Activated T-helper 2 cell treated with anti-CD3 and anti-CD28 coated beads, Interferon-gamma antibody, Interleukin-2, Interleukin-4, amounts not matched to agents 10 μg/mL and 5 μg/mL and 100 μg/mL, durations not matched to agents 14 hours and 24 hours and 36 hours (primary cell): Measurements from ENCODE around the gene FAM120B. TPM values are rescaled to one million over a fixed set of nuclear protein-coding genes. Genes with fewer than 3 reads are reported as not detected.
"Not testable (repeated sequence)": the region's sequence is repeated elsewhere in the genome, so short reads cannot be mapped to it uniquely, and the experiment has no call there.

Experiments
- DNase-seq: peaks from one replicate; pipeline ENCODE4 v3.0.0; 2021; ENCODE audit warnings: low spot score
- H3K27ac Mint-ChIP-seq: one replicate; pipeline ENCODE4 v1.8.0; 2021; ENCODE audit warnings: mixed read lengths
- H3K27me3 Mint-ChIP-seq: one replicate; pipeline ENCODE4 v1.8.0; 2021; ENCODE audit warnings: low read depth, mixed read lengths
- H3K36me3 Mint-ChIP-seq: one replicate; pipeline ENCODE4 v1.8.0; 2021; ENCODE audit warnings: low read depth, mixed read lengths
- H3K4me1 Mint-ChIP-seq: one replicate; pipeline ENCODE4 v1.8.0; 2021; ENCODE audit warnings: low read depth, mixed read lengths
- H3K4me3 Mint-ChIP-seq: one replicate; pipeline ENCODE4 v1.8.0; 2021; ENCODE audit warnings: low read depth, mild to moderate bottlenecking, moderate library complexity, mixed read lengths
- H3K9me3 Mint-ChIP-seq: one replicate; pipeline ENCODE4 v1.8.0; 2021; ENCODE audit warnings: mixed read lengths
- intact Hi-C: fragments of 100-400 bp; cut with micrococcal nuclease; formaldehyde crosslinking; loops from one replicate; pipeline ENCODE4 v1.15.1; 2023
- total RNA-seq: library from RNA; stranded (reverse); gene quantifications from 2 replicates; pipeline ENCODE4 v1.2.3, GENCODE V29; 2022

The FAM120B gene
- total RNA-seq: 19.6 and 21.8 TPM in 2 replicates

DNA sequence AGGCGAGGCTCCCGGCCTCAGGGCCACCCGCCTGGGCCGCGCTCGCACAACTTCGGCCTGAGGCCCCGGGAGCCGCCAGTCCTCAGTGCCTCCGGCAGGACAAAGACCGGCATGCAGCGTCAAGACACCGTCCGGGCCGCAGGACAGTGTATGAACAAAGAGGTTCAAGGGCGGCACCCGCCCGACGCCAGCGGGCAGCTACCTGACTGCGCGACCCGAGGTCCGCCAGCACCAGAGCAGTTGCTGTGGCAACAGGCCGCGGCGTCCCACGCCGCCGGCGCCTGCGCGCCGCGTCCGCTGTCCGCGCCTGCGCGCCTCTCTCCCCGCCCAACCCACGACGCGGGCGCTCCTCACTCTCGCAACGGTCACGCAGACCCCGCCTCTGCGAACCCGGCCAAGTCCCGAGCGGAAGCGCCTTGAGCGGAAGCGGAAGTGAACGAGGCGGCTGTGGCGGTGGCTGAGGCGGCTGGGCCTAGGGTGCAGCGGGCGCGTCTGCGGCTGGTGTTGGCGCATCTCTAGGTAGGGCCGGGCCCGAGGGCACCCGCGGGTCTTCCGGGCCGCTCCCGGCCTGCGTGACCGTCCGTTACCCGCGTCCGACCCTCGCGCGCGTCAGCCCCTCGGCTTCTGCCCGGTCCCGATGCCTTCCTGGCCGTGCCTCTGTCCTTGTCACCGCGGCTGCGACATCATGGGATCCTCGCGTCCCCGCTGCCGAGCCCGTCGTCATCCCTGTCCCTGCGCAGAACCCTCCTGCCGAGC is at the start of gene FAM120B:
Gene FAM120B, plus strand, starts transcription at position 435 of the 756 bp plus-strand sequence. CDS start 10,633 bp downstream, outside the sequence.
- Mint-ChIP-seq H3K36me3 (peaks cover 19% of the 10 kb centered on the region), H3K4me1 (peaks cover 23% of the 10 kb centered on the region), H3K27me3 (peaks cover 25% of the 10 kb centered on the region), H3K9me3 (peaks cover 5% of the 10 kb centered on the region), H3K4me3 (peak within 1 kb of the TSS; percentile 95), H3K27ac (peak within 1 kb of the TSS; percentile 91)
- peak; percentile 96 for DNase-seq
- intact Hi-C loops: loop anchor here (2.0 to 5.0 kb wide), 5 partner anchors 211 to 604 kb away; partner anchors contain the start of genes C6orf120, DYNLT2, ERMARD and PDCD2

DNA sequence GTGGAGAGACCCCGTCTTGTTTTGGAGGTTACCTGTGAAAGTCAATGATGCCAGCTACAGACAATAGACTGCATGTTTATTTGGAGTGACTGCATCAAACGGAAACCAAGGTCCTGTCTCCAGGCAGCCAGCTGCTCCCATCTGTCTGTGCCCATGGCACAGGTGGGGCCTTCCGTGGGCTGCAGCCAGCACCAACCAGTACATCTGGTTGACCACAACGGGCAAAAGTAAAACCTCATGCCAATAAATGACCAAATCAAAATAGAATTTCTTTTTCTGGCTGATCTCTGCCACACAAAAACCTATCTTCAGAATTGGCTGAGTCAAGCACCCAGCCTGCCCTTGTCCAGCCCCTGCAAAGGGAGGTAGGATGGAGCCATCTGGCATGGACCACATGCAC is 49.2 kb upstream of the FAM120B start:
- intact Hi-C loops: no loop called here
- H3K9me3 Mint-ChIP-seq: no peaks in the 10 kb centered on the region

DNA sequence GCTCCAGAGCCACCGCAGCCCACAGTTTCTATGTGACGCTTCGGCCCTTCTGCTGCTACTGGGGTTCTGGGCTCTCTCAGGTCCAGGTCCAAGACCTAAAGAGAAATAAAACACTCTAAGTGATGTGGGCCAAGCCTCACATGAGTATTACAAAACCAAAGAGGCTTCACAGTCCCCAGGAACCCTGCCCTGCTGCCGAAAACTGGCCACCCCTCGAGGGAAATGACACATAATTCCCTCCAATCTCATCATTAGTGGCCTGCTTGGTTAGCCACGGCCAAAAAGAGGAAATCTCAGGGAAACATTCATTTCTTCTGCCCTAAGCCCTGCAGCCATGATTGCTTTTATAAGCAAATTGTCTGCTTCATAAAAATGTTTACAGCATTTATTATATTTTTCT is 48.2 kb upstream of the FAM120B start:
- Mint-ChIP-seq H3K4me1 (no peaks in the 10 kb centered on the region), H3K9me3 (no peaks in the 10 kb centered on the region), H3K27me3 (peaks cover 14% of the 10 kb centered on the region), H3K27ac (no peak overlapping the region), H3K4me3 (no peak overlapping the region), H3K36me3 (no peaks in the 10 kb centered on the region)
- DNase-seq: no peak
- intact Hi-C loops: no loop called here

More for the DNA sequence above, 49.2 kb upstream of the FAM120B start:
- peaks cover 12% of the 10 kb centered on the region for H3K27me3 Mint-ChIP-seq
- no peaks in the 10 kb centered on the region for H3K4me1 Mint-ChIP-seq
- no peak overlapping the region for H3K4me3 Mint-ChIP-seq
- no peak for DNase-seq
- H3K27ac Mint-ChIP-seq: no peak overlapping the region
- no peaks in the 10 kb centered on the region for H3K36me3 Mint-ChIP-seq

- Mint-ChIP-seq H3K4me3 (no peak overlapping the region), H3K27ac (no peak overlapping the region), H3K36me3 (no peaks in the 10 kb centered on the region), H3K4me1 (no peaks in the 10 kb centered on the region), H3K27me3 (peaks cover 22% of the 10 kb centered on the region), H3K9me3 (no peaks in the 10 kb centered on the region)
- intact Hi-C loops: no loop called here
- DNase-seq: no peak
Observed at GRCh38 chr6:170259278-170259677, 47.3 kb upstream of the FAM120B start.

GRCh38 chr6:170260686-170261085 is 45.9 kb upstream of the FAM120B start:
- no peak overlapping the region for H3K4me3 Mint-ChIP-seq
- H3K9me3 Mint-ChIP-seq: no peaks in the 10 kb centered on the region
- DNase-seq: no peak
- intact Hi-C loops: no loop called here
- peaks cover 24% of the 10 kb centered on the region for H3K27me3 Mint-ChIP-seq
- no peak overlapping the region for H3K27ac Mint-ChIP-seq
- H3K4me1 Mint-ChIP-seq: no peaks in the 10 kb centered on the region
- no peaks in the 10 kb centered on the region for H3K36me3 Mint-ChIP-seq

- H3K27me3 Mint-ChIP-seq: peaks cover 32% of the 10 kb centered on the region
- H3K4me1 Mint-ChIP-seq: no peaks in the 10 kb centered on the region
- no peaks in the 10 kb centered on the region for H3K36me3 Mint-ChIP-seq
- H3K9me3 Mint-ChIP-seq: no peaks in the 10 kb centered on the region
- DNase-seq: no peak
- H3K27ac Mint-ChIP-seq: no peak overlapping the region
- intact Hi-C loops: no loop called here
- H3K4me3 Mint-ChIP-seq: no peak overlapping the region
Observed at GRCh38 chr6:170261643-170262488, 44.7 kb upstream of the FAM120B start.

DNA sequence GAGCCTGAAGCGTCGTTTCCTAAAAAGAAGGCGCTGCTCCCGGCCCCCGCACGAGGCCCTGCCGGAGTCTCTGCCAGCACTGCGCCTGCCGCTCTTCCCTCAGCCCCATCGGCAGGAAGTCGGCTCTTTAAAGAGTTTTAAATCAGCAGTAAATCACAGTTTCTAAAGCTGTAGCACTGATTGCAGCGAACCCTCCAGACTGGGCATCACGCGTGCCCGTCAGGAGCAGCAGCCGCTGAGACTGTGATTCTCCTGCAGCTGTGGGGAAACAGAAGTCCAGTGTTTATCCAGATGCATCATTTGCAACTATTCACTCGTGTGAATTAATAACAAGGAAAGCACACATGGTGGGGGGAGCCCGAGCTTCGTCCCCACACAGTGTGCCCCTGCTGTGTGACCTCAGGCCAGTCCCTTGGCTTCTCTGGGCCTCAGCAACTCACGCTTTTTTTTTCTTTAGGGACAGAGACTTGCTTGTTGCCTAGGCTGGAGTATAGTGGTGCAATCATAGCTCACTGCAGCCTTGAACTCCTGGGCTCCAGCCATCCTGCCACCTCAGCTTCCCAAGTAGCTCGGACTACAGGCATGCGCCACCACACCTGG is 44.0 kb upstream of the FAM120B start:
- Mint-ChIP-seq H3K27ac (no peak overlapping the region), H3K4me1 (no peaks in the 10 kb centered on the region), H3K9me3 (no peaks in the 10 kb centered on the region), H3K4me3 (no peak overlapping the region), H3K36me3 (no peaks in the 10 kb centered on the region), H3K27me3 (peaks cover 31% of the 10 kb centered on the region)
- no peak for DNase-seq
- intact Hi-C loops: no loop called here

DNA sequence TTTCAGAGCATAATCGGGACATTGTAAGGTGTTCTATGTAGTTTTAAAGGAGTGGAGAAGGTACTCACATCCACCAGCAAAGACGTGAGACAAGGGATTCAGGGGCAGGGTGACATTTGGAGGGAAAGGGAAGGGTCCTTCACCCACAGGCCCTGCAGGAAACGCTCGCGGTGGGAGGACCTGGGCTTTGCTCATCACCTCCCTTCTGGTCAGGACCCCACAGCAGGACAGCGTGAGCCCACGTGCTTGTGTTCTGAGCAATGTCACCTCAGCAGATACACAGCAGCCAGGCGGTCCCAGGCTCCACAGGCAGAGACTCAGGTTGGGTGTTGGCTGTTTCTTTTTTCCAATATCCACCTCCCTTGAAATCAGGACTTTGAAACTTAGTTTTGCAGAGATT is 43.1 kb upstream of the FAM120B start:
- intact Hi-C loops: no loop called here
- Mint-ChIP-seq H3K27me3 (peaks cover 34% of the 10 kb centered on the region), H3K9me3 (no peaks in the 10 kb centered on the region), H3K27ac (no peak overlapping the region), H3K4me3 (no peak overlapping the region), H3K4me1 (no peaks in the 10 kb centered on the region), H3K36me3 (no peaks in the 10 kb centered on the region)
- no peak for DNase-seq

GRCh38 chr6:170264086-170264485 is 42.5 kb upstream of the FAM120B start:
- Mint-ChIP-seq H3K9me3 (no peaks in the 10 kb centered on the region), H3K4me1 (no peaks in the 10 kb centered on the region), H3K36me3 (no peaks in the 10 kb centered on the region), H3K4me3 (no peak overlapping the region), H3K27me3 (peaks cover 31% of the 10 kb centered on the region), H3K27ac (no peak overlapping the region)
- DNase-seq: no peak
- intact Hi-C loops: no loop called here

- intact Hi-C loops: not testable (repeated sequence)
- H3K27me3 Mint-ChIP-seq: peaks cover 36% of the 10 kb centered on the region
Observed at GRCh38 chr6:170264644-170265043, 41.9 kb upstream of the FAM120B start.

GRCh38 chr6:170265655-170266054 is 40.9 kb upstream of the FAM120B start:
- Mint-ChIP-seq H3K27ac (no peak overlapping the region), H3K9me3 (no peaks in the 10 kb centered on the region), H3K4me1 (no peaks in the 10 kb centered on the region), H3K4me3 (no peak overlapping the region), H3K36me3 (no peaks in the 10 kb centered on the region), H3K27me3 (peaks cover 41% of the 10 kb centered on the region)
- intact Hi-C loops: no loop called here
- no peak for DNase-seq

More at GRCh38 chr6:170264644-170265043, 41.9 kb upstream of the FAM120B start:
- not testable (repeated sequence) for DNase-seq, H3K27ac Mint-ChIP-seq, H3K4me1 Mint-ChIP-seq, H3K36me3 Mint-ChIP-seq, H3K4me3 Mint-ChIP-seq, H3K9me3 Mint-ChIP-seq

DNA sequence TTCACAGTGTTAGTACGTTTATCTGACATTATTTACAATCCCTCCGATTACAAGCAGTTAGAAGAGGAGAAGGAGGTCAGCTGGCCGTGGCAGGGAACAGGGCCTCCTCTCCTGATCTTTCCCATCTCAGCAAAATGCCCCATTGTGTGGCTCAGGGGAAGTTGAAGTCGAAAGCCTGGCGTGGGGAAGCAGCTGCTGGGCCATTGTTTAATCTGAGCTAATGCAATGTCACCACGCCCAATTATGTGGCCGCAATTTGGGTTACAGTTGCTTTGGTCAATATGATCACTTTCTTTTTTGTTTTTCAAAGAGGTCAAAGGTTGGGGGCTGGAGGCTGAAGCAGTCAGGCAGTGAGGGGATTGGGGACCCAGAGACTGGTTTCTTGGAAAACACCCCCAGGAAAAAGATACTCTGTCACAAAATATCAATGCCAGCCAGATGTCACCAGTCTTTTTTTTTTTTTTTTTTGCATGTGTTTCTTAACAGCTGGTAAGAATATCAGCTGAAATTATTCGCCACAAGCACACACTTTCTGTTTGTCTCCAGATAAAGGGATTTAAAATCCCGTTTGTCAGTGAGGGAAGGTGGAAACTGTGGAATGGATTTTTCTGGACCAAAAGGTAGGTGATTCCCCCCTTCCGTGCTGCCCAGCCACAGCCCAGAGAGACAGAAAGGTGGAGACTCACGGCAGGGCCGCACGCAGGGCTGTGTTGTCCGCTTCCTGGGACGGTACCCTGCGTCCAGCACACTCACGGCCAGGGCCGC is 40.3 kb upstream of the FAM120B start:
- H3K27me3 Mint-ChIP-seq: peaks cover 43% of the 10 kb centered on the region
- no peaks in the 10 kb centered on the region for H3K36me3 Mint-ChIP-seq
- no peaks in the 10 kb centered on the region for H3K4me1 Mint-ChIP-seq
- H3K27ac Mint-ChIP-seq: no peak overlapping the region
- DNase-seq: no peak
- intact Hi-C loops: no loop called here
- no peaks in the 10 kb centered on the region for H3K9me3 Mint-ChIP-seq
- H3K4me3 Mint-ChIP-seq: no peak overlapping the region
